Activated T-helper 1 cell treated with anti-CD3 and anti-CD28 coated beads, Interleukin-12 subunit alpha, Interleukin-12 subunit beta, Interleukin-2, Interleukin-4 antibody, amounts not matched to agents 30 ng/mL and 10 ng/mL and 1 ng/mL, durations not matched to agents 14 hours and 24 hours and 36 hours (primary cell): ENCODE data around the gene SH3TC2. TPM values are rescaled to one million over a fixed set of nuclear protein-coding genes. Genes with fewer than 3 reads are reported as not detected.

Source experiments
- DNase-seq: peaks from one replicate; pipeline ENCODE4 v3.0.0; 2021; ENCODE audit warnings: low spot score
- H3K27ac Mint-ChIP-seq: one replicate; pipeline ENCODE4 v1.8.0; 2021; ENCODE audit warnings: mild to moderate bottlenecking, mixed read lengths
- H3K27me3 Mint-ChIP-seq: one replicate; pipeline ENCODE4 v1.8.0; 2022; ENCODE audit warnings: mild to moderate bottlenecking, moderate library complexity, mixed read lengths; ENCODE audit not compliant: insufficient read depth
- H3K36me3 Mint-ChIP-seq: one replicate; pipeline ENCODE4 v1.8.0; 2021; ENCODE audit warnings: low read depth, mixed read lengths
- H3K4me1 Mint-ChIP-seq: one replicate; pipeline ENCODE4 v1.8.0; 2021; ENCODE audit warnings: low read depth, mixed read lengths
- H3K4me3 Mint-ChIP-seq: one replicate; pipeline ENCODE4 v1.8.0; 2021; ENCODE audit warnings: mild to moderate bottlenecking, moderate library complexity, mixed read lengths
- H3K9me3 Mint-ChIP-seq: one replicate; pipeline ENCODE4 v1.8.0; 2021; ENCODE audit warnings: mixed read lengths
- intact Hi-C: fragments of 100-400 bp; cut with micrococcal nuclease; formaldehyde crosslinking; loops from one replicate; pipeline ENCODE4 v1.15.1; 2024
- total RNA-seq: library from RNA; stranded (reverse); gene quantifications from 2 replicates; pipeline ENCODE4 v1.2.3, GENCODE V29; 2022

Gene SH3TC2
- total RNA-seq, 1 donor from 2014 or later, result not detected

DNA sequence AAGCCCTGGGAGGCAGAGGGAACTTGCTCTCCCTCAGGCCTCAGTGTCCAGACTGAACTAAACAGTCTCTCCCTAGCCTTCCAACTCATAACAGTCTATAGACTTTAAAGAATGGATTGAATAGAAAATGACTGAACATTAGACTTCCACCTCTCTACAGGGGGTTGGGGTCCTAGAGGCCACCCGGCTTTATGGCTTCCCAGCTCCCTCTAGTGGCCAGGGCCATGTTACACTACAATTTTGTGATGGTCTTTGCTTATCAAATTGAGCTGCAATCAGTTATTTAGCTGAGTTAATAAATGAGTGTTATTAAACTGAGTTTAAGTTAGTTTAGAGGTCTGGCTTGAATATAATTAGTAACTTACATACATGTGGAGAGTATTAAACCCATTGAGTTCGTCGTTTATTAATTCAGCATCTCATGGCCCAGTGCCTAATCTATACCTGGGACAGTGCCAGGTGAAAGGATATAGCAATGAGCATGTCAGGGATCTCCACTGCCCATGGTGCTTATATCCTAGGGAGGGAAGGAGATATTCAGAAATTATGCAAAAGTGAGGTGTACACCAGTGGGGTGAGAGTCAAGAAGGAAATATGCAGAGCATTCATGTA lies 105.2 kb downstream of the SH3TC2 start:
- no peak overlapping the region for H3K4me3 Mint-ChIP-seq
- H3K27me3 Mint-ChIP-seq, result peaks cover 7% of the 10 kb centered on the region
- no peak overlapping the region for H3K27ac Mint-ChIP-seq
- intact Hi-C loops, result loop anchor here (1.0 to 2.0 kb wide), 4 partner anchors 78 to 225 kb away; no protein-coding TSS in a partner anchor
- no peak for DNase-seq
- no peaks in the 10 kb centered on the region for H3K36me3 Mint-ChIP-seq
- no peaks in the 10 kb centered on the region for H3K4me1 Mint-ChIP-seq
- H3K9me3 Mint-ChIP-seq, result no peaks in the 10 kb centered on the region

DNA sequence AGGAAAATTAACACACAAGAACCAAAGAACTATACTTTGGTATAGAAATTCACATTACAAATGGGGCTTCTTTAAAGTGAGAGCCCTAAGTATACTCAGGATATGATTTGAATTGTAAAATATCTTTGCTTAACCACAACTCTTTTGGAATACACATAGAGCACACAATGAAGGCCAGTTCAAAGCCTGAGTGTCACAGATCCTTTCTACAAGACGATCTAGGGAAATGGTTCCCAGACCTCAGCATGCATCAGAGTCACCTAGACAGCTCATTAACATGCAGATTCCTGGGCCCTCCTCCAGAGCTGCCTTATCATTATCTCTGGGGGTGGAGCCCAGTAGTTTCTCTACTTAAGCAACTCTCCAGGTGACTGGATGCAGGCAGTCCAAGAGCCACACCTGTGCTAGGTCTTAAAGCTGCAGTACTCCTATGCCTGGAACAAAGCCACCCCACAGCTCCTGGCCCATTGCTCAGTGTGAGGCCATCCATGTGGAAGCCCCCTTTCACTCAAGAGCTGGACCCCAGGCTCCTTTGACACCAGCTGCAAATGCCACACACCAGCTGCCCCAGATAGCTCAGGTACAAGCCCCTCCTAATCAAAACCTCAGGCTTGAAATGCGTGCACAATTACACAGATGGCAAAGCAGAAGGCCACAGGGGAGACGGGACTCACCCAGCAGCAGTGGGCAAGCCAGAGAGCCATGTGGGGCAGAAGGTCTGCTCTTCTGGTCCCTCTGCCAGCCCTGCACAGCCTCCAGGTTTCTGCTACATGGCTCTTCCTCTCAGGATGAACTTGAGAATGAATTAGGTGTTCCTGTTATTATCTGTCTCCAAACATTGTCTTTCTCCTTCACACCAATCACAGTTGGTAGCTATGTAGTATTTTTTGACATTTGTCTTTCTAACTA lies 106.1 kb downstream of the SH3TC2 start:
- no peaks in the 10 kb centered on the region for H3K4me1 Mint-ChIP-seq
- intact Hi-C loops, result loop anchor here (1.0 to 2.0 kb wide), 4 partner anchors 79 to 224 kb away; no protein-coding TSS in a partner anchor
- no peaks in the 10 kb centered on the region for H3K36me3 Mint-ChIP-seq
- DNase-seq, result no peak
- no peaks in the 10 kb centered on the region for H3K9me3 Mint-ChIP-seq
- no peak overlapping the region for H3K27ac Mint-ChIP-seq
- peaks cover 9% of the 10 kb centered on the region for H3K27me3 Mint-ChIP-seq
- H3K4me3 Mint-ChIP-seq, result no peak overlapping the region

Other genes starting within 250 kb of the SH3TC2 start
- 0.83 and 0.93 TPM in 2 replicates for gene ADRB2, start 236.5 kb downstream of the SH3TC2 start, total RNA-seq
- gene ABLIM3, start 78.4 kb upstream of the SH3TC2 start, total RNA-seq, result not detected in 2 replicates
- not detected in 2 replicates for gene AFAP1L1, start 208.8 kb upstream of the SH3TC2 start, total RNA-seq